Measurements from ENCODE around the gene AKT3. TPM values are rescaled to one million over a fixed set of nuclear protein-coding genes. Genes with fewer than 3 reads are reported as not detected.

Gene AKT3
- total and polyA plus RNA-seq, 2 of the 8 experiments (the other 6 are each of a cell fraction or from before 2014, with no cell fraction given) = 6.0 to 36.4 TPM

- H2BK15ac ChIP-seq (ENCODE audit: low read length) = no peak overlapping the region
- TF ChIP-seq TAF7 (optimal IDR thresholded peaks at IDR 0.05; ENCODE audit: borderline replicate concordance, low read depth, low read length) (no peak), POLR2AphosphoS5 (IDR thresholded peaks at IDR 0.05; ENCODE audit: low read depth, low read length) (no peak), GTF2F1 (IDR thresholded peaks at IDR 0.05; ENCODE audit: borderline replicate concordance, low read depth, low read length) (no peak), KDM1A (IDR thresholded peaks at IDR 0.05; ENCODE audit: borderline replicate concordance, low read length) (no peak)
- no peaks in the 10 kb centered on the region for H3K27me3 ChIP-seq (replicated peaks in 1 of 4; ENCODE audit: control insufficient read depth in 3 of 4, extremely low read depth in 1 of 4, insufficient read depth in 3 of 4, low read length in 3 of 4)
- no peaks in the 10 kb centered on the region for H3K4me1 ChIP-seq (replicated peaks in 1 of 4; ENCODE audit: control insufficient read depth in 3 of 4, insufficient read depth in 4 of 4, low read length in 3 of 4)
- H3K79me1 ChIP-seq (ENCODE audit: low read depth, low read length) = no peaks in the 10 kb centered on the region
- no peaks in the 10 kb centered on the region for H3K23me2 ChIP-seq (ENCODE audit: low read depth, low read length)
- H3K56ac ChIP-seq (replicated peaks; ENCODE audit: insufficient read length, low read depth, low read length) = no peak overlapping the region
- CTCF ChIA-PET (ENCODE audit: partially characterized antibody) = interaction anchor here (0.7 kb wide), 1 partner anchor 9 kb away, joined by 4 read pairs; no protein-coding TSS in a partner anchor
- POLR2A ChIA-PET (ENCODE audit: partially characterized antibody) = no interaction called here
- H3K23ac ChIP-seq (ENCODE audit: insufficient read length) = no peak overlapping the region
- FAIRE-seq = no peak
- H2AK5ac ChIP-seq (ENCODE audit: low read depth, low read length) = no peak overlapping the region
- no peak overlapping the region for H2BK120ac ChIP-seq (replicated peaks; ENCODE audit: low read depth, low read length)
- no peak overlapping the region for H4K91ac ChIP-seq (replicated peaks; ENCODE audit: insufficient read length, low read length)
- H3K9me3 ChIP-seq (ENCODE audit: insufficient read depth in 2 of 2, low read depth in 1 of 2, low read length in 1 of 2) = no peaks in the 10 kb centered on the region
- no peak overlapping the region for H2BK12ac ChIP-seq (ENCODE audit: low read depth, low read length)
- no peak overlapping the region for H3K4me3 ChIP-seq (ENCODE audit: extremely low read depth in 1 of 4, insufficient read depth in 2 of 4, low read depth in 3 of 4, low read length in 4 of 4)
- DNase-seq (ENCODE audit: low read depth in 1 of 2, low spot score in 2 of 2) = no peak
- H2AFZ ChIP-seq (ENCODE audit: low read length) = no peak overlapping the region
- no peak overlapping the region for H3K4me2 ChIP-seq (ENCODE audit: insufficient read depth in 1 of 2, low read depth in 2 of 2, low read length in 2 of 2)
- no peak overlapping the region for H4K5ac ChIP-seq (ENCODE audit: insufficient read length, low read depth, low read length)
- no peak overlapping the region for H3K27ac ChIP-seq (ENCODE audit: low read depth, low read length)
- no peaks in the 10 kb centered on the region for H4K20me1 ChIP-seq (replicated peaks in 1 of 2; ENCODE audit: control insufficient read depth in 1 of 2, insufficient read depth in 2 of 2, low read length in 2 of 2)
- no peaks in the 10 kb centered on the region; a peak in 3 of 8 replicates for H3K36me3 ChIP-seq (ENCODE audit: control insufficient read depth in 2 of 4, insufficient read depth in 4 of 4, low read length in 3 of 4)
- H3K4ac ChIP-seq (replicated peaks; ENCODE audit: insufficient read length, low read depth, low read length) = no peak overlapping the region
- H3K14ac ChIP-seq (ENCODE audit: insufficient read length) = no peak overlapping the region
- peaks cover 0 to 35% of the 10 kb centered on the region in 2 experiments; a peak in 3 of 4 replicates for H3K79me2 ChIP-seq (ENCODE audit: control insufficient read depth in 1 of 2, insufficient read depth in 2 of 2, low read length in 2 of 2)
- H2BK5ac ChIP-seq (ENCODE audit: low read depth, low read length) = no peak overlapping the region
- no peak overlapping the region for H4K8ac ChIP-seq (ENCODE audit: extremely low read depth, insufficient read depth, low read length)
- WGBS, 2 experiments (ENCODE audit: extremely low coverage in 1 of 2, insufficient coverage in 1 of 2, insufficient read length in 1 of 2, insufficient replicate concordance in 2 of 2, low coverage in 1 of 2, low lambda C conversion rate in 2 of 2, missing lambda C conversion rate in 1 of 2) = 90% methylated on average over 3 of the region's 3 CpGs; no CpG with 5 or more reads in 1 of the 2 experiments
- no peak overlapping the region for H3K18ac ChIP-seq (ENCODE audit: extremely low read depth, low read length)
- no peak overlapping the region for H3K9ac ChIP-seq (replicated peaks in 1 of 4; ENCODE audit: extremely low read depth in 1 of 4, low read depth in 3 of 4, low read length in 3 of 4)
- H2BK20ac ChIP-seq (ENCODE audit: low read length) = no peak overlapping the region
Observed at GRCh38 chr1:243841507-243841906, 8.5 kb downstream of the AKT3 start.

Measured in H1 (cell line).